ENCODE results near the gene SEMA3F. TPM values are rescaled to one million over a fixed set of nuclear protein-coding genes. Genes with fewer than 3 reads are reported as not detected.
A peak's percentile ranks its signal among the peaks of the same experiment; 100 is the strongest.

Gene SEMA3F
- total RNA-seq, 2 donors from 2014 or later: 1.5 TPM; not detected in 1

DNA sequence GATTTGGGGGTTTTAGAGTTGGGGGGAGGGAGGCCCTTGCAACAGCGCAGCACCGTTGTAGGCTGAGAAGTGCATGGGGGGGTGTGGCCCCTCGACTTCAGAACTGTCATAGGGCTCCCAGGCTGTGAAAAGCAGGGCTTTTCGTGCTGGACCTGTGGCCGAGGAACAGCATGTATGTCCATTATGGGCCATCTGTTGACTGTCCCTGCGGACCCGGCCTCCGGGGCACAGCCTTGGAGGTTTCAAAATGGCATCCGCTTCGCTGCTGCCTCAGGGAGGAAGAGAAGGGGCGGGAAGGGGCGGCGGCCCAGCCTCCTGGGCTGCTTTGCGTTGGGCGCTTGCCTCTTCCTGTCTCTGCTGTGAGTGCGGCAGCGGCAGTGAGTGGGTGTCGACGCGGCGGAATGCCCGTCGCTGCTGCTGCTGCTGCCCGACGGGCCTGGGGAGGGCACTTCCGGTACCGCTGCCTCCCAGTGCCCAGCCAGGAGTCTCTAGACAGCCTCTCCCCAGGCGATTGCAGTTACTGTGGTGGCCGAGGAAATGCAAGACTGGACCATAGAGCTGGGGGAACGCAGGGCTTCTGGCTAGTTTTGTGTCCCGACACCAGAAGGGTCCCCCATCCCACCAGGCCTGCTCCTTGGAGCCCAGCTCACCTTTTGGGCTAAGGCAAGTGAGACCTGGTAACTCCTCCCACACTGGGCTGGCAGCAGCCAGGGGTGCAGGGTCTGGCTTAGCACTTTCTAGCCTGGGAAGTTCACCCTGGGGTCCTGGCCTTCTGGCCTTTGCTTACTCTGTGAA lies 82.8 kb downstream of the SEMA3F start:
- H3K4me3 Mint-ChIP-seq: peak overlapping the region; percentile 99
- H3K36me3 Mint-ChIP-seq (ENCODE audit: low read depth): peaks cover 56% of the 10 kb centered on the region
- H3K27me3 Mint-ChIP-seq: no peaks in the 10 kb centered on the region
- no peaks in the 10 kb centered on the region for H3K9me3 Mint-ChIP-seq
- H3K4me1 Mint-ChIP-seq: peaks cover 32% of the 10 kb centered on the region
- H3K27ac Mint-ChIP-seq: peak overlapping the region; percentile 98
- ATAC-seq (replicated peaks): peak; percentile 58

DNA sequence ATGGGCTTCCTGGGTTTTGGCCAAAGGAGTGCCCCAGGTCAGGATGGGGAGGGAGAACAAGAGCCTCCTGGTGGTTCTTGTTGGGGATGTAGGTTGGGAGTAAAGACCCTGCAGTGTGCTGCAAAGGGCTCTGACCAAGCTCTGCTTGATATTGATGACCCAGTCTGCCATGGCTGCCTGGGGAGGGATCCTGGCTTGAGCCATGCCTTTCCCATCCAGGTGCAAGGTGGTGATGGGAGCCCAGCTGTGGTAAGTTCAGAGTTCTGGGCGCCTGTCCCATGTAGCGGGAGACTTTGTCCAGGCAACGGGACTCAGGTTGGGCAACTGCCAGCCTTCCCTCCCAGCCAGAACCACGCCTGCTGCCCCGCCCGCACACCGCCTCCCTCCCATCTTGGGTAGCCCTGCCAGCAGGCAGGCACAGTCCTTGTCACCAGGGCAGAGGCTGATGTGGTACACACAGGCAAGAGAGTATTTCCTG lies 83.5 kb downstream of the SEMA3F start:
- Mint-ChIP-seq H3K36me3 (ENCODE audit: low read depth) (peaks cover 60% of the 10 kb centered on the region), H3K4me1 (peaks cover 35% of the 10 kb centered on the region), H3K27ac (peak overlapping the region; percentile 98), H3K4me3 (peak overlapping the region; percentile 99), H3K9me3 (no peaks in the 10 kb centered on the region), H3K27me3 (no peaks in the 10 kb centered on the region)
- ATAC-seq (replicated peaks): no peak

Other genes with a start within 250 kb of the SEMA3F start
- gene MON1A, start 225.5 kb upstream of the SEMA3F start, total RNA-seq: 10 to 100 TPM in 1 of 2 donors, 1 to 10 TPM in 1; 4.6 to 15.8 TPM
- 10 to 100 TPM; 75.5 to 88.4 TPM for gene RBM6, start 215.2 kb upstream of the SEMA3F start, total RNA-seq
- gene RBM5, start 66.4 kb upstream of the SEMA3F start, total RNA-seq: 100 to 1,000 TPM; 146 to 167 TPM
- gene GNAT1, start 36.3 kb downstream of the SEMA3F start, total RNA-seq: not detected
- gene SLC38A3, start 49.9 kb downstream of the SEMA3F start, total RNA-seq: under 1 TPM in 1 of 2 donors, not detected in 1; 0.71 TPM
- gene GNAI2, start 80.9 kb downstream of the SEMA3F start, total RNA-seq: 100 to 1,000 TPM; 283 to 392 TPM
- gene SEMA3B, start 113.8 kb downstream of the SEMA3F start, total RNA-seq: 1 to 10 TPM; 1.2 to 2.3 TPM
- gene LSMEM2, start 123.8 kb downstream of the SEMA3F start, total RNA-seq: under 1 TPM in 1 of 2 donors, not detected in 1; 0.34 TPM
- gene IFRD2, start 137.1 kb downstream of the SEMA3F start, total RNA-seq: 100 to 1,000 TPM in 1 of 2 donors, 10 to 100 TPM in 1; 59.2 to 139 TPM
- gene HYAL3, start 144.1 kb downstream of the SEMA3F start, total RNA-seq: 10 to 100 TPM; 12.2 to 13.0 TPM
- gene NAA80, start 144.1 kb downstream of the SEMA3F start, total RNA-seq: 10 to 100 TPM; 24.4 to 37.8 TPM
- under 1 TPM in 1 of 2 donors, not detected in 1; 0.29 TPM for gene HYAL1, start 148.2 kb downstream of the SEMA3F start, total RNA-seq
- 1 to 10 TPM; 5.1 to 8.5 TPM for gene HYAL2, start 167.4 kb downstream of the SEMA3F start, total RNA-seq
- gene TUSC2, start 172.9 kb downstream of the SEMA3F start, total RNA-seq: 10 to 100 TPM; 13.9 to 19.3 TPM
- gene RASSF1, start 185.5 kb downstream of the SEMA3F start, total RNA-seq: 100 to 1,000 TPM in 1 of 2 donors, 10 to 100 TPM in 1; 85.8 to 139 TPM
- gene ZMYND10, start 190.4 kb downstream of the SEMA3F start, total RNA-seq: 10 to 100 TPM in 1 of 2 donors, 1 to 10 TPM in 1; 3.9 to 10.9 TPM
- 10 to 100 TPM; 50.2 to 96.5 TPM for gene NPRL2, start 195.5 kb downstream of the SEMA3F start, total RNA-seq
- 10 to 100 TPM; 35.6 to 40.8 TPM for gene CYB561D2, start 195.5 kb downstream of the SEMA3F start, total RNA-seq
- gene TMEM115, start 204.2 kb downstream of the SEMA3F start, total RNA-seq: 10 to 100 TPM; 14.3 to 21.9 TPM